Hepatocyte (in vitro differentiated cells): Measurements from ENCODE around the gene IQCM.

Source experiments
- CTCF ChIP-seq: fragments of 200-600 bp; sonication (generic); IDR thresholded peaks from 2 replicates; pipeline ENCODE4 v1.5.1; 2016; ENCODE audit warnings: antibody characterized with exemption, mild to moderate bottlenecking; ENCODE audit not compliant: poor library complexity
- EZH2 ChIP-seq: fragments of 200-600 bp; sonication (generic); IDR thresholded peaks from 2 replicates; pipeline ENCODE4 v1.6.1; 2016; ENCODE audit warnings: antibody characterized with exemption, mild to moderate bottlenecking, borderline replicate concordance
- EZH2phosphoT487 ChIP-seq: fragments of 200-600 bp; sonication (generic); IDR thresholded peaks from one replicate; pipeline ENCODE4 v1.6.1; 2018; ENCODE audit warnings: antibody characterized with exemption, mild to moderate bottlenecking, low read depth, moderate library complexity; ENCODE audit not compliant: unreplicated experiment, severe bottlenecking

GRCh38 chr4:149370785-149371420, 444.7 kb downstream of the IQCM start:
- TF ChIP-seq CTCF = peak; percentile 46
- TF ChIP-seq EZH2phosphoT487 = no peak
- no peak for TF ChIP-seq EZH2
